SK-N-MC (cell line): Measurements from ENCODE around the gene APOBEC3H.

Experiments
- DNase-seq: peaks from one replicate; pipeline ENCODE4 v3.0.0-alpha.2; 2011; ENCODE audit warnings: low read depth, low spot score
- H3K27ac ChIP-seq: fragments of 200-600 bp; sonication (generic); 2 replicates; pipeline ENCODE4 v1.5.1; 2016; ENCODE audit warnings: mixed run types
- H3K36me3 ChIP-seq: fragments of 200-600 bp; sonication (generic); 2 replicates; pipeline ENCODE4 v1.6.1; 2017; ENCODE audit warnings: antibody characterized with exemption, low read length, mixed read lengths; ENCODE audit not compliant: insufficient read depth
- H3K4me3 ChIP-seq: fragments of 200-600 bp; sonication (generic); 2 replicates; pipeline ENCODE4 v1.5.1; 2016
- H3K9ac ChIP-seq: fragments of 200-600 bp; sonication (generic); 2 replicates; pipeline ENCODE4 v1.8.0; 2017; ENCODE audit warnings: mixed run types, mixed read lengths; ENCODE audit not compliant: insufficient read length
- H3K9me3 ChIP-seq: fragments of 200-600 bp; sonication (generic); 2 replicates; pipeline ENCODE4 v1.6.1; 2017; ENCODE audit warnings: low read depth, mild to moderate bottlenecking, antibody characterized with exemption, low read length, moderate library complexity, mixed read lengths
- EZH2 ChIP-seq: fragments of 200-600 bp; sonication (generic); IDR thresholded peaks from one replicate; pipeline ENCODE4 v1.6.1; 2017; ENCODE audit warnings: antibody characterized with exemption
- FOXP2 ChIP-seq: optimal IDR thresholded peaks from 2 replicates; pipeline ENCODE3; 2011; ENCODE audit warnings: mild to moderate bottlenecking, moderate library complexity; ENCODE audit not compliant: insufficient read depth; ENCODE audit errors: extremely low read length, control extremely low read depth
- POLR2AphosphoS5 ChIP-seq: IDR thresholded peaks from 2 replicates; pipeline ENCODE4 v1.6.1; 2012; ENCODE audit warnings: mild to moderate bottlenecking, low read depth, low read length, borderline replicate concordance

Gene APOBEC3H

GRCh38 chr22:39129746-39130145, 32.7 kb downstream of the APOBEC3H start:
- DNase-seq, result no peak
- H3K27ac ChIP-seq, result no peak overlapping the region
- H3K9ac ChIP-seq, result no peak overlapping the region
- no peaks in the 10 kb centered on the region for H3K36me3 ChIP-seq
- no peak for TF ChIP-seq FOXP2
- TF ChIP-seq EZH2, result no peak
- no peak for TF ChIP-seq POLR2AphosphoS5
- H3K9me3 ChIP-seq, result no peaks in the 10 kb centered on the region
- no peak overlapping the region for H3K4me3 ChIP-seq

DNA sequence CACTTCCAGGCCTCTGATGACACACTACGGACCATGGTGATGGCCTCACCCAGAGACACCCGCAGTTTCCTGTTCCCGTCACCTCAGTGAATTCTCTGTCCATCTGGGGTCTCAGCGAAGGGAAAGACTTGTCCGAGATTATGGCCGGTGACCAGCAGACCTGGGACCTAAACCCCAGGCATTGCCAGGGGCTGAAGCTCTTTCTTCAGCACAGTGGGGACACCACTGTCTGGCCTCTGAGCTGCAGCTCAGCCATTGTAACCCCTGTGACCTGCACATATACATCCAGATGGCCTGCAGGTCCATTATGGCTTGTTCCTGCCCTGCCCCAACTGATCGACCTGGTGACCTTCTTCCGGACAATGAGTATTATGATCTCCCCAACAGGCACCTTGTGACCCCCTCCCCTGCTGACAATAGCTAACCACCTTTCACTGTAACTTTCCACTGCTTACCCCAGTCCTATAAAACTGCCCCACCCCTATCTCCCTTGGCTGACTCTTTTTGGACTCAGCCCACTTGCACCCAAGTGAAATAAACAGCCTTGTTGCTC, 33.2 kb downstream of the APOBEC3H start:
- Histone ChIP-seq H3K27ac (no peak overlapping the region), H3K4me3 (no peak overlapping the region), H3K9ac (no peak overlapping the region), H3K9me3 (no peaks in the 10 kb centered on the region), H3K36me3 (no peaks in the 10 kb centered on the region)
- TF ChIP-seq EZH2 (no peak), POLR2AphosphoS5 (no peak), FOXP2 (no peak)
- DNase-seq, result no peak

DNA sequence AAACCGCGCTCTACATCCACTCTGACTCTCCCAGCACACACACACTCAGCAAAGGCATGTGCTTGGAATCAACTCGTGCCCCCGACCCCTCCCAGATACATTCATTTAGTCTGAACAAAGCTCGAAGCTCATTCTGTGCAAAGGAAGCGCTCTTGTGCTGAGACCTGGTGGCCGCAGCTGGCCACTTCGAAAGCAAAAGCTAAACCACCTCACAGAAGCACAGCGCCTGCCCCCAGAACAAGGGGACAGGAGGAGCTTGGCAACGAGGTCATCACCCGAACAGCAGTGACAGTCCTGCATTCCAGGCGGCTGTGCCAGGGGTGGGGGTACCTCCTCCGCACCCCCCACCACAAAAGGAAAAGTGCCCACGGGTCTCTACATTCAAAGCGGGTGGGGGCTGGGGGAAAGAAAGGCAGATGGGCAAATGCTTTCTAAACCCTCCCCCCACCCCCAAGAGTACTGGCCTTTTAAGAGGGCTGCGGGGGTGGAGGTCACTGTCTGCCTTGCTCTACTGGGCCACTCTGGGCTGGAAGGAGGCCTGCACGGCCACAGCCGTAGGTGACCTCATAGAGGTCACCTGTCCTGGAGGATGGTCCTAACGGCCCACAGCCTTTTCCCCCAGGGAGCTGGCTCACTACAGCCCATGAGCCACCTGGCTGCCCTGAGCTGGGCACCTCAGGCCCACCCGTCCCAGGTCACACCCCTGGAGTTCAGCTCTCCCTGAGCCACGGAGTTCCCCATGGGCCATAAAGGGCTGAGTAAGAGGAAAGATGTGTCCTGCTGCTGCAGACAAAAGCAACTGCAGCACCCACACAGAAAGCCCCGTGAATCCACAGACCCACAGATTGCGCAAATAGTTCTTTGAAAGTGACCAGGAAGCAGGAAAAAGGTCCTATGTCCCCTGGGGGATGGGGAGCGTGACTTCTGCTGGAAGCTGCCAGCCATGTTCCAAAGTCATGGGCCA, 34.1 kb downstream of the APOBEC3H start:
- no peak overlapping the region for H3K9ac ChIP-seq
- no peaks in the 10 kb centered on the region for H3K36me3 ChIP-seq
- DNase-seq, result no peak
- no peak overlapping the region for H3K27ac ChIP-seq
- TF ChIP-seq POLR2AphosphoS5, result no peak
- TF ChIP-seq FOXP2, result no peak
- TF ChIP-seq EZH2, result no peak
- H3K4me3 ChIP-seq, result no peak overlapping the region
- H3K9me3 ChIP-seq, result no peaks in the 10 kb centered on the region

- Histone ChIP-seq H3K36me3 (no peaks in the 10 kb centered on the region), H3K4me3 (no peak overlapping the region), H3K27ac (no peak overlapping the region), H3K9me3 (no peaks in the 10 kb centered on the region), H3K9ac (no peak overlapping the region)
- DNase-seq, result no peak
- TF ChIP-seq EZH2 (no peak), POLR2AphosphoS5 (no peak), FOXP2 (no peak)
Observed at GRCh38 chr22:39132281-39132680, 35.2 kb downstream of the APOBEC3H start.

DNA sequence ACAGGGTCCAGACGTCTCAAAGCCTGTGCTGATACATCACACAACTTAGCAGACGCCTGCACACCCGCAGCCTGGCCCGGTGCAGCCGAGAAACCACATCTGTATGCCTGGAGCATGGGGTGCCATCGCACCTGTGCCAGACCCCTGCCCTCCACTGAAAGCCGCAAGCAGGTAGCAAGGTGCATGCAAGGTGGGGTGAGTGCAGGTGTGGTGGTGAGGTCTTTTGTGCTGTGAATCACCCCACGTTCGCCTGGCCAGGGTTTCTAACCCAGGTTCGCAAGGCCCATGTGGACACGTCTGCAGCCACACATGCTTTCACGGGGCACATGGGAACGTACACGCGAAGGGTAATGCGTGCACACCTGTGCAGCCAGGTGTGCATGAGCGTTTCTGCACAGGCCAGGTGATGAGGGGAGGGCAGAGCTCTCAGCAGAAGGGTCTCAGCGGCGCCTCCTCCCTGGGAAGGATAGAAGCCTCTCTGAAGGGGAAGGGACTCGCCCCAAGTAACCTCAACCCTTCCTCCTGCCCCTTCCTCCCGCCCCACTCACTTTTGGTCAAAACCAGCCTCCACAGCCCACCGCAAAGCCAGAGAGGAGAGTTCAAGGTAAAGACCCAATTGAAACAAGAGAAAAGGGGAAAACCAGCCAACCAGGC, 36.0 kb downstream of the APOBEC3H start:
- no peaks in the 10 kb centered on the region for H3K9me3 ChIP-seq
- H3K4me3 ChIP-seq, result no peak overlapping the region
- TF ChIP-seq FOXP2 (no peak), EZH2 (no peak), POLR2AphosphoS5 (no peak)
- no peak overlapping the region for H3K27ac ChIP-seq
- no peak for DNase-seq
- no peak overlapping the region for H3K9ac ChIP-seq
- no peaks in the 10 kb centered on the region for H3K36me3 ChIP-seq

DNA sequence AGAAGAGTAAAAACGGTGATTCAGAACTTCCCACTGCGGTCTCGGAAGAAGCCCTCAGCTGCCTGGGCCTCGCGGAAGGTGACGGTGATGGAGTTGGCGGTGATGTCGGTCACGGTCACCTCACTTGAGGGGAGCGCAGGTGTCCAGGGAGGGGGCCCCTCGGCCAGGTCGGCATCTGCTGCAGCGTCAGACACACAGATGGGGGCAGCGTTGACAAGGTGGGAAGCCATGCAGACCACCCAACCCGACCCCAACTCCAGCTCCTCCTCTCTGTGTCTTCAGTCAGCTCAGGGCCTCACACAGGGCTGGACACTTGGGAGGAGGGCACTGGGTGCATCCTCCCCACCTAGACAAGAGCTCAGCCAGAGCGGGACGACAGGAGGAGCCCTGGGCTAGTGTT, 36.8 kb downstream of the APOBEC3H start:
- Histone ChIP-seq H3K9me3 (no peaks in the 10 kb centered on the region), H3K27ac (no peak overlapping the region), H3K36me3 (no peaks in the 10 kb centered on the region), H3K9ac (no peak overlapping the region), H3K4me3 (no peak overlapping the region)
- no peak for TF ChIP-seq POLR2AphosphoS5
- DNase-seq, result no peak

GRCh38 chr22:39134366-39135091, 37.5 kb downstream of the APOBEC3H start:
- no peak for DNase-seq
- H3K4me3 ChIP-seq, result no peak overlapping the region
- no peaks in the 10 kb centered on the region for H3K36me3 ChIP-seq
- H3K9me3 ChIP-seq, result no peaks in the 10 kb centered on the region
- H3K27ac ChIP-seq, result no peak overlapping the region
- H3K9ac ChIP-seq, result no peak overlapping the region
- TF ChIP-seq POLR2AphosphoS5, result no peak
- no peak for TF ChIP-seq EZH2
- no peak for TF ChIP-seq FOXP2
